Ishikawa (cell line): ENCODE data around the gene NDRG3.

Source experiments
- CEBPB ChIP-seq: IDR thresholded peaks from 2 replicates; pipeline ENCODE4 v1.6.1; 2012
- CREB1 ChIP-seq: IDR thresholded peaks from 2 replicates; pipeline ENCODE4 v1.6.1; 2012; ENCODE audit warnings: low read depth
- EGR1 ChIP-seq: IDR thresholded peaks from 2 replicates; pipeline ENCODE4 v1.6.1; 2012
- EP300 ChIP-seq: IDR thresholded peaks from 2 replicates; pipeline ENCODE4 v1.6.1; 2012; ENCODE audit warnings: borderline replicate concordance
- FOXM1 ChIP-seq: IDR thresholded peaks from 2 replicates; pipeline ENCODE4 v1.6.1; 2012; ENCODE audit warnings: low read depth, borderline replicate concordance
- NFIC ChIP-seq: IDR thresholded peaks from 2 replicates; pipeline ENCODE4 v1.6.1; 2012
- RAD21 ChIP-seq: IDR thresholded peaks from 2 replicates; pipeline ENCODE4 v1.6.1; 2012; ENCODE audit warnings: low read depth
- TAF1 ChIP-seq: IDR thresholded peaks from 2 replicates; pipeline ENCODE4 v1.6.1; 2012; ENCODE audit warnings: low read depth, mild to moderate bottlenecking
- TCF12 ChIP-seq: IDR thresholded peaks from 2 replicates; pipeline ENCODE4 v1.6.1; 2012; ENCODE audit warnings: low read depth
- TEAD4 ChIP-seq: IDR thresholded peaks from 2 replicates; pipeline ENCODE4 v1.6.1; 2012
- YY1 ChIP-seq: IDR thresholded peaks from 2 replicates; pipeline ENCODE4 v1.6.1; 2012; ENCODE audit warnings: low read depth
- ZBTB7A ChIP-seq: IDR thresholded peaks from 2 replicates; pipeline ENCODE4 v1.6.1; 2012; ENCODE audit warnings: low read depth
- TF ChIP-seq, protein P1 (sequence below): IDR thresholded peaks from 2 replicates; pipeline ENCODE4 v1.6.1; 2012
- TF ChIP-seq, protein P2 (sequence below): IDR thresholded peaks from 2 replicates; pipeline ENCODE4 v1.6.1; 2012; ENCODE audit warnings: low read depth, mild to moderate bottlenecking
- TF ChIP-seq, protein P3 (sequence below): IDR thresholded peaks from 2 replicates; pipeline ENCODE4 v1.6.1; 2012

NDRG3 gene

DNA sequence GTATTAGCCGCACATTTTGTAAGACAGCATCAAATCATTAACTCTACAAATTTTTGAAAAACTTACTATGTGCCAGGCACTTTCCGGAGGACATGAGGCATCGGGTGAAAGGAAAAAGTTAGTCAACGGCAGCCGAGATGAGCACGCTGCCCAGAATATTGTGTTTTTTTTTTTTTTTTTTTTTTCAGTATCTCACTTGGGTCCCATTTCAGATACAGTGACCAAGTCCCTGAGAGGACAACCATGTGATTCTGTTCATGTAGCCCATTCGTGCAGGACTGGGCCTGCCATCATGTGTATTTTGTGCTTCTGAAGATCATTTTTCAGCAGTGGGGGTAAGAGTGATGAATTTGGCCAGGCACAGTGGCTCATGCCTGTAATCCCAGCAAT is 101.2 kb downstream of the NDRG3 start:
- TF ChIP-seq EP300 (no peak), TCF12 (no peak), TEAD4 (no peak), CREB1 (no peak), CEBPB (no peak), ZBTB7A (no peak), EGR1 (no peak)

DNA sequence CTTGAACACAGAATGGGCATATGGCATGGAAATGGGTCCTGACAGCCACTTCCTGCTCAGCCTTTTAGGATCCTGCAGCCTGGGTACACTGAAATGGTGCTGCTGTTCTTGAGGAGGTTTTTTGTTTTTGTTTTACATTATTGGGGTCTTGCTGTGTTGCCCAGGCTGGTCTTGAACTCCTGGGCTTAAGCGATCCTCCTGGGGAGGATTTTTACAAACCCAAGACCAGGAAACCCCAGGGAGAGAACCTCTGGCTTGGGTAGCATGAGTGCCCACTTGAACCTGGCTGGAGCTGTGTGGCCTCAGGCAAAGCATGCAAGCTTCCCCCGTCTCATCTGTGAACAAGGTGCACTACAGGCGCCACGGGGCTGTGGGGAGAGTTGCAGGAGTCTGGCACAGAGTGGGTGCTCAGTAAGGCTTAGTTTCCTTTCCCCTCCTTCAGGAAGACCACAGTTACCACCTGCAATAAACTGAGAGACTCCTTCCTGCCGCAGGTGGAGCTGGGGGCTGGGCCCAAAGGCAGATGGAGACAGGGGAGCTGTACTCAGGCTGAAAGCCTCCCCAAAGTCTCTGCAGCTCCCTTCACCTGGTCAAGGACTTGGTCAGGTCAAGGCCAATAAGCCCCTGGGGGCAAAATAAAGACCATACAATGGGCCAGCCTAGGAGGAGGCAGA is 101.7 kb downstream of the NDRG3 start:
- no peak for TF ChIP-seq TCF12
- no peak for TF ChIP-seq EGR1
- TF ChIP-seq YY1: no peak
- TF ChIP-seq NFIC: no peak
- TF ChIP-seq TAF1: no peak
- TF ChIP-seq ZBTB7A: no peak
- TF ChIP-seq, protein P1, sequence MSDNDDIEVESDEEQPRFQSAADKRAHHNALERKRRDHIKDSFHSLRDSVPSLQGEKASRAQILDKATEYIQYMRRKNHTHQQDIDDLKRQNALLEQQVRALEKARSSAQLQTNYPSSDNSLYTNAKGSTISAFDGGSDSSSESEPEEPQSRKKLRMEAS: no peak
- TF ChIP-seq CREB1: no peak
- TF ChIP-seq EP300: no peak
- TF ChIP-seq RAD21: no peak
- TF ChIP-seq FOXM1: no peak
- TF ChIP-seq TEAD4: no peak
- TF ChIP-seq, protein P2, sequence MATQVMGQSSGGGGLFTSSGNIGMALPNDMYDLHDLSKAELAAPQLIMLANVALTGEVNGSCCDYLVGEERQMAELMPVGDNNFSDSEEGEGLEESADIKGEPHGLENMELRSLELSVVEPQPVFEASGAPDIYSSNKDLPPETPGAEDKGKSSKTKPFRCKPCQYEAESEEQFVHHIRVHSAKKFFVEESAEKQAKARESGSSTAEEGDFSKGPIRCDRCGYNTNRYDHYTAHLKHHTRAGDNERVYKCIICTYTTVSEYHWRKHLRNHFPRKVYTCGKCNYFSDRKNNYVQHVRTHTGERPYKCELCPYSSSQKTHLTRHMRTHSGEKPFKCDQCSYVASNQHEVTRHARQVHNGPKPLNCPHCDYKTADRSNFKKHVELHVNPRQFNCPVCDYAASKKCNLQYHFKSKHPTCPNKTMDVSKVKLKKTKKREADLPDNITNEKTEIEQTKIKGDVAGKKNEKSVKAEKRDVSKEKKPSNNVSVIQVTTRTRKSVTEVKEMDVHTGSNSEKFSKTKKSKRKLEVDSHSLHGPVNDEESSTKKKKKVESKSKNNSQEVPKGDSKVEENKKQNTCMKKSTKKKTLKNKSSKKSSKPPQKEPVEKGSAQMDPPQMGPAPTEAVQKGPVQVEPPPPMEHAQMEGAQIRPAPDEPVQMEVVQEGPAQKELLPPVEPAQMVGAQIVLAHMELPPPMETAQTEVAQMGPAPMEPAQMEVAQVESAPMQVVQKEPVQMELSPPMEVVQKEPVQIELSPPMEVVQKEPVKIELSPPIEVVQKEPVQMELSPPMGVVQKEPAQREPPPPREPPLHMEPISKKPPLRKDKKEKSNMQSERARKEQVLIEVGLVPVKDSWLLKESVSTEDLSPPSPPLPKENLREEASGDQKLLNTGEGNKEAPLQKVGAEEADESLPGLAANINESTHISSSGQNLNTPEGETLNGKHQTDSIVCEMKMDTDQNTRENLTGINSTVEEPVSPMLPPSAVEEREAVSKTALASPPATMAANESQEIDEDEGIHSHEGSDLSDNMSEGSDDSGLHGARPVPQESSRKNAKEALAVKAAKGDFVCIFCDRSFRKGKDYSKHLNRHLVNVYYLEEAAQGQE: no peak
- no peak for TF ChIP-seq CEBPB
- TF ChIP-seq, protein P3, sequence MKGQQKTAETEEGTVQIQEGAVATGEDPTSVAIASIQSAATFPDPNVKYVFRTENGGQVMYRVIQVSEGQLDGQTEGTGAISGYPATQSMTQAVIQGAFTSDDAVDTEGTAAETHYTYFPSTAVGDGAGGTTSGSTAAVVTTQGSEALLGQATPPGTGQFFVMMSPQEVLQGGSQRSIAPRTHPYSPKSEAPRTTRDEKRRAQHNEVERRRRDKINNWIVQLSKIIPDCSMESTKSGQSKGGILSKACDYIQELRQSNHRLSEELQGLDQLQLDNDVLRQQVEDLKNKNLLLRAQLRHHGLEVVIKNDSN: no peak

DNA sequence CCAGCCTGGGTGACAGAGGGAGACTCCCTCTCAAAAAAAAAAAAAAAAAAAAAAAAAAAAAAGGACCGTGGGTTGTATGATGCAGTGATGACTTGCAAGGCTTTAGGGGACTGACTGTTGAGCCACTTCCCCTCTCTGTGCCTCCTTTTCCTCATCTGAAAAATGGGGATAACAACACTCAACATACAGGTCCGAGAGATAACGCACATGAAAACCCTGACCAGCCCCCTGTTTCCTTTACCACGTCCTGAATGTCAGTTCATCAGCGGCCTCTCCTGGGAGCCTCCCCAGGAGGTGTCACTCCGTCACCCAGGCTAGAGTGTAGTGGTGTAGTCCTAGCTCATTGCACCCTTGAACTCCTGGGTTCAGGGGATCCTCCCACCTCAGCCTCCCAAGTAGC is 103.8 kb downstream of the NDRG3 start:
- TF ChIP-seq YY1 (no peak), RAD21 (no peak), CEBPB (no peak), TEAD4 (no peak), FOXM1 (no peak), ZBTB7A (no peak), EGR1 (no peak)

DNA sequence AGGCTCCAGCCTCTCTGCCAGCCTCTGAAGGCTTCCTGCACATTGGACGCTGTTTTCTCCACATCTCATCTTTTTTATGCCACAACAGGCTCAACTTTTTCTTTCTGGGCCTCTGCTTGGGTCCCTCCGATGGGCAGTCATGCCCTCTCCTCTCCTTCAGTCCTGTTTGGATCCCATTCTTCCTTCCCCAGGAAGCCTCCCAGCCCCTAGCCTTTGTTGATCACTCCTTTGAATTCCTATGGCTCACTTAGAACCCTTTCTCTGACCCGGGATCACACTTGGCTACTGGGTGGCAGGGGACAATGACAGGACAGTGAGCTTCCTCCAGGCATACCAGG is 104.4 kb downstream of the NDRG3 start:
- TF ChIP-seq CEBPB (no peak), NFIC (no peak), TEAD4 (no peak)
- TF ChIP-seq, protein P1: no peak
- TF ChIP-seq, protein P2: no peak

DNA sequence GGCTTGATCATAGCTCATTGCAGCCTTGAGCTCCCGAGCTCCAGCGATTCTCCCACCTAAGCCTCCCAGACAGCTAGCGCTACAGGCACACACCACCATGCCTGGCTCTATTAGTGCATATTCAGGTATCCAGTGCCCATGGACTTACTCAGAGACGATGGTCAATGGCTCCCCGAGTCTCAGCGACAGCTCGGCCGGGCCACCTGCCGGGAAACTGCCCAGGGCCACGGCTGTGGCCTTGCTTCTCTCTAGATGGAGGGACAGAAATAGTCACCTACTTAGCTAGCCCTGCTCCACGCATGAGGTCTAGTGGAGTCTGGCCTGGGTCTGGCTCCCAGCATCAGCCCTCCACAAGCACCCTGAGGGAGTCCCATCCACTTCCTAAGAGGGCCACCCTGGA is 111.5 kb downstream of the NDRG3 start:
- TF ChIP-seq EP300 (no peak), RAD21 (no peak), NFIC (no peak), TAF1 (no peak), TEAD4 (no peak), FOXM1 (no peak), TCF12 (no peak), YY1 (no peak), ZBTB7A (no peak), CREB1 (no peak), CEBPB (no peak), EGR1 (no peak)
- TF ChIP-seq, protein P1: no peak
- TF ChIP-seq, protein P2: no peak
- TF ChIP-seq, protein P3: no peak
